NT2/D1 (cell line): ENCODE data around the gene AVEN.
"Not testable (repeated sequence)": the region's sequence is repeated elsewhere in the genome, so short reads cannot be mapped to it uniquely, and the experiment has no call there.

ENCODE experiments used
- DNase-seq: peaks from one replicate; pipeline ENCODE4 v3.0.0-alpha.2; 2011; ENCODE audit warnings: low read depth, low spot score
- H3K27me3 ChIP-seq: 2 replicates; pipeline ENCODE4 v1.6.0; 2011; ENCODE audit warnings: mild to moderate bottlenecking; ENCODE audit not compliant: insufficient read length, insufficient read depth
- H3K36me3 ChIP-seq: 2 replicates; pipeline ENCODE4 v1.6.1; 2011; ENCODE audit warnings: mild to moderate bottlenecking, low read length, mixed read lengths; ENCODE audit not compliant: insufficient read depth, insufficient read length
- H3K4me1 ChIP-seq: 2 replicates; pipeline ENCODE4 v1.5.1; 2011; ENCODE audit not compliant: insufficient read depth, insufficient read length
- H3K4me3 ChIP-seq: 2 replicates; pipeline ENCODE4 v1.5.1; 2011; ENCODE audit warnings: low read depth; ENCODE audit not compliant: insufficient read length
- H3K9ac ChIP-seq: 2 replicates; pipeline ENCODE4 v1.6.0; 2011; ENCODE audit warnings: low read depth; ENCODE audit not compliant: insufficient read length
- H3K9me3 ChIP-seq: 2 replicates; pipeline ENCODE4 v1.5.1; 2011; ENCODE audit warnings: mild to moderate bottlenecking, low read length; ENCODE audit not compliant: insufficient read depth
- SUZ12 ChIP-seq: IDR thresholded peaks from 2 replicates; pipeline ENCODE4 v1.6.1; 2011; ENCODE audit not compliant: insufficient read length, insufficient read depth; ENCODE audit errors: extremely low read depth
- YY1 ChIP-seq: IDR thresholded peaks from 2 replicates; pipeline ENCODE4 v1.6.1; 2011; ENCODE audit not compliant: insufficient read length, insufficient read depth
- ZNF274 ChIP-seq: IDR thresholded peaks from 2 replicates; pipeline ENCODE4 v1.6.1; 2011; ENCODE audit warnings: mild to moderate bottlenecking, low read depth, low read length

Gene AVEN

DNA sequence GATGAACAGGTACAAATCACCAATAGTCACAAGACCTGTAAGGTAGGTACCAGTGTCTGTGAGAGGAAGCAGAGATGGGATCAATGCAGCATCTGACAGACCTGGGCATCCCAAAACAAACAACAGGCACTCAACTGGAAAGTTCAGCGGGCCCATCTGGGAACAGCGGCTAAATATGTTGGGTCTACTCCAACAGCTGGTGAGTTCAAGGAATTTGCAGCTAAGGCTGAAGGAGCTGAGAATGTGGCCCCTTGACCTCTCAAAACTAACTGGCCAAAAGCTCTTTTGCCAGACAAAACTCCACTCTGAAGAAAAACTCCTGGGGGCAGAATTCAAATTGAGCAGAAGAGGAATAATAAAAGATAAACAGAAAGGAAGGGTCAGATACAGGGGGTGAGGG is 24.4 kb downstream of the AVEN start:
- H3K36me3 ChIP-seq = no peaks in the 10 kb centered on the region
- H3K27me3 ChIP-seq = no peaks in the 10 kb centered on the region
- no peak overlapping the region for H3K4me3 ChIP-seq
- no peak for TF ChIP-seq YY1
- peaks cover 11% of the 10 kb centered on the region; the same call in 1 of the 2 replicates for H3K9me3 ChIP-seq
- DNase-seq = no peak
- H3K4me1 ChIP-seq = no peaks in the 10 kb centered on the region
- H3K9ac ChIP-seq = no peak overlapping the region

DNA sequence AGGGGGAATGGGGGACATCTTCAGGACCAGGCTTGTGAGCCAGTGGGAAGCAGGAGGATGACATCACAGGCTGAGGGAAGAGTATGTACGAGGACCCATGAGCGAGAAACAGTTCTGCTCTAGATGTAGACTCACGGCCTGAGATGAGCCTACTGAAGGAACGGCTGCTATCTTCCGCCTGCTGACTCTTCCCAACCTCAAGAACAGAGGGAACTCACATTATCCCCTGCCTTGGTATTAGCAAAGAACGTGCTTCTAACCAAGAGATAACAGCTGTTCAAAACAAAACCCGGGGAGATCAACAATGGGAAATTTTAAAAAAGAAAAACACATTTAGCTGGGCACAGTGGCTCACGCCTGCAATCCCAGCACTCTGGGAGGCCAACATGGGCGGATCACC is 25.3 kb downstream of the AVEN start:
- Histone ChIP-seq H3K36me3 (no peaks in the 10 kb centered on the region), H3K4me1 (no peaks in the 10 kb centered on the region), H3K4me3 (no peak overlapping the region), H3K27me3 (no peaks in the 10 kb centered on the region), H3K9me3 (peaks cover 3% of the 10 kb centered on the region; the same call in 1 of the 2 replicates), H3K9ac (no peak overlapping the region)
- TF ChIP-seq YY1 (no peak), SUZ12 (no peak), ZNF274 (no peak)
- DNase-seq = no peak

DNA sequence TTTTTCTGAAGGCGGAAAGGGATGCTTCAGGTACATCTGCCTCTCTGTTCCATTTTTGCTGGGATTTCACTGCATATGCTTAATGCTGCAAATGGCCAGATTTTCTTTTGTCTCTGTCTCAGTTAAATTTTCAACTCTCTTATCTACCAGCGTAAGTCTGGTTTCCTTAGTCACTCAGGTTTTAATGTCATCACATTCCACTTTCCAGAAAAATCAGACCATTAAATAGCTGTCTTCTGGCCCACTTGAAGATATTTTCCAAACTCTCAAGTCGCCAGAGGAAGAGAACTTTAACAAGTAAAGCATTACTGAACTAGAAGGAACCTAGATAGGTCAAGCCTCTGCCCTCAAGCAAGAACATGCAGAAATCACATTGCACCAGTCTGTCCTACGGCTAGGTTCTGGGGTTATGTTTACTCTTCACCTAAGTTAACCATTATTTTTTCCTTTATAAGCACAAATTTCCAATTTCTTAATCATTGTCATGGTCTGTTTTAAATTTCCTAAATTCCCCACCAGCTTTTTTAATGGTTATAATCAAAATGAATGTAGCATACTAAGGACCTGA is 26.5 kb downstream of the AVEN start:
- Histone ChIP-seq H3K27me3 (no peaks in the 10 kb centered on the region), H3K36me3 (no peaks in the 10 kb centered on the region), H3K4me3 (no peak overlapping the region), H3K9ac (no peak overlapping the region), H3K4me1 (no peaks in the 10 kb centered on the region), H3K9me3 (no peaks in the 10 kb centered on the region)
- TF ChIP-seq SUZ12 (no peak), ZNF274 (no peak), YY1 (no peak)
- no peak for DNase-seq

DNA sequence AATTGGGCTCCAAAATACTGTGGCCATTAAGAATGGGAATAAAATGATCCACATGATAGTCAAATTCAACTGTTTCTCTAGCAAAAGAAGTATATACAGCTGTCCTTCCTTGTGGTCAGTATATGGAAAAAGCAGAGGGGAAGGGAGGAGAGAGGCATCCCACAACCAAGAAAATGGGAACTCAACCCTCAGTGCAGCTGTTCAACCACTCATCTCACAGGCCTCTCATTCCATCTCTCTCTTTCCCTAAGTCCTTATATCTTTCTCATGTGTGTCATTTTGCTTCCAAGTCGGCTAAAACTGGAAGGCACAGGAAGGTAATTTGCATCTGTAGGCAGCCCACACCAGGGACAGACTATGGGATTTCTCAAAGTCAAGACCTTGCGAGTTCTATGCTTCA is 27.5 kb downstream of the AVEN start:
- no peak overlapping the region for H3K4me3 ChIP-seq
- no peak for TF ChIP-seq YY1
- TF ChIP-seq ZNF274 = no peak
- no peak for TF ChIP-seq SUZ12

DNA sequence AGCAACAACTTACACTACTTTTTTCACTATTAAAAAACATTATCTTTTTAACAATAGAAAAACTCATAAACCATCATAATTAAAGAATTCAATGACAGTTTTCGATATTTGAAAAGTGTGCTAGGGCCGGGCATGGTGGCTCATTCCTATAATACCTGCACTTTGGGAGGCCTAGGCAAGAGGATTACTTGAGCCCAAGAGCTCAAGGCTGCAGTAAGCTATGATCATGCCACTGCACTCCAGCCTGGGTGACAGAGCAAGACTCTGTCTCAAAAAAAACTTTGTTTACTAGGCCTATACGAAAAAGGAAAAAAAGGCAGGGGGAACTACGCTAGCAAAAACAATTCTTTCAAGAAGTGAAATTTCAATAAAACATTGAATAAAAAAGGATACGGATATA is 28.1 kb downstream of the AVEN start:
- H3K9me3 ChIP-seq = no peaks in the 10 kb centered on the region
- DNase-seq = no peak
- H3K27me3 ChIP-seq = no peaks in the 10 kb centered on the region
- H3K36me3 ChIP-seq = no peaks in the 10 kb centered on the region
- no peak overlapping the region for H3K9ac ChIP-seq
- H3K4me3 ChIP-seq = no peak overlapping the region
- no peaks in the 10 kb centered on the region for H3K4me1 ChIP-seq
- TF ChIP-seq YY1 (no peak), ZNF274 (no peak), SUZ12 (no peak)

More for the DNA sequence above, 27.5 kb downstream of the AVEN start:
- Histone ChIP-seq H3K4me1 (no peaks in the 10 kb centered on the region), H3K9ac (no peak overlapping the region), H3K27me3 (no peaks in the 10 kb centered on the region), H3K9me3 (no peaks in the 10 kb centered on the region), H3K36me3 (no peaks in the 10 kb centered on the region)
- no peak for DNase-seq

DNA sequence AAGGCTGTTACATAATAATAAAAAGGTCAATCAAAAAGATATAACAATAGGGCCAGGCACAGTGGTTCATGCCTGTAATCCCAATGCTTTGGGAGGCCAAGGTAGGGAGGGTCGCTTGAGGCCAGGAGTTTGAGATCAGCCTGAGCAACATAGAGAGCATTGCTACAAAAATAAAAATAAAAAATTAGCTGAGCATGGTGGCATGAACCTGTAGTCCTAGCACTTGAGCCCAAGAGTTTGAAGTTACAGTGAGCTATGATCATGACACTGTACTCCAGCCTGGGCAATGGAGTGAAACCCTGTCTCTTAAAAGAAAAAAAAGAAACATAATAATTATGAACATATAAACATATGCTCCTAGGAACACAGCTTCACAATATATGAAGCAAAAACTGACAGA is 29.3 kb downstream of the AVEN start:
- no peaks in the 10 kb centered on the region for H3K4me1 ChIP-seq
- no peak for TF ChIP-seq ZNF274
- no peak for TF ChIP-seq YY1
- TF ChIP-seq SUZ12 = no peak
- no peak overlapping the region for H3K9ac ChIP-seq
- no peaks in the 10 kb centered on the region for H3K9me3 ChIP-seq
- no peaks in the 10 kb centered on the region for H3K36me3 ChIP-seq
- no peak overlapping the region for H3K4me3 ChIP-seq
- no peaks in the 10 kb centered on the region for H3K27me3 ChIP-seq
- DNase-seq = no peak

DNA sequence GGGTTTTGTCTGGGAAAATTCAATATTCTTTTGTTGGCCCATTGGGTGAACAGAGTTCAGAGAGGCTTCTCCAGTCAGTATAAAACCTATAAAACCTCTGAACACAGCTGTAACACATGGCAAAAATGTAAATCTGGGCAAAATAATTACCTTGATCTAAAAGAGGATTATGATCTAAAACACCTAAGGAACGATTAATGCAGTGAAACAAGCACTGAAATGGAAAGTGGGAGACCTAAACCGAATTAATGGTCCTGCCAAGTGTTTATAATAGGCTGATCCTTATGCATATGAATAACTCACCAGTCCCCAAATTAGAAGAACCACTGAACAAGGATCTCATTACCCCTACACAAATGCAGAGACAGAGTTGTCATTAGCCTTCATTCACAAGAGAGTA is 32.6 kb downstream of the AVEN start:
- no peaks in the 10 kb centered on the region for H3K36me3 ChIP-seq
- H3K27me3 ChIP-seq = no peaks in the 10 kb centered on the region
- H3K4me1 ChIP-seq = no peaks in the 10 kb centered on the region
- no peak overlapping the region for H3K4me3 ChIP-seq
- no peaks in the 10 kb centered on the region for H3K9me3 ChIP-seq
- no peak overlapping the region for H3K9ac ChIP-seq
- TF ChIP-seq ZNF274 (no peak), YY1 (no peak), SUZ12 (no peak)
- no peak for DNase-seq

DNA sequence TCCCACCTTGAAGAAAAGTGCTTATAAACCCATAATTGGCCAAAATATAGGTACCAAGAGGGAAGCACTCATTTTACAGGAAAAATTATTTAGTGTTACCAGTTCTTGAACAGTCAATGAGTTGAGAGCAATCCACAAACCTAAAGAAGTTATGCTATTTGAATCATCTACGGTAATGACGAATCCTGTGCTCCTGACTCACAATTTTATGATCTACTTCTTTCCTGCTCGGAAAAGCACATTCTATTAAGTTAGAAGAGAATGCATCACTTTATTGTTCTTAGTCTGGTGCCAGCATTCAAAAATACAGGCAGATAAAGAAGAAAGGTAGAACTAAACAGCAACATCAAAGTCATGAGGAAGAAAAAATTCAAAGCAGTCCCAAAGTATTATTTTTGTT is 37.5 kb downstream of the AVEN start:
- H3K9me3 ChIP-seq = no peaks in the 10 kb centered on the region
- H3K36me3 ChIP-seq = no peaks in the 10 kb centered on the region
- H3K4me1 ChIP-seq = no peaks in the 10 kb centered on the region
- DNase-seq = no peak
- H3K27me3 ChIP-seq = no peaks in the 10 kb centered on the region
- no peak overlapping the region for H3K4me3 ChIP-seq
- TF ChIP-seq SUZ12 = no peak
- TF ChIP-seq ZNF274 = no peak
- TF ChIP-seq YY1 = no peak
- no peak overlapping the region for H3K9ac ChIP-seq

DNA sequence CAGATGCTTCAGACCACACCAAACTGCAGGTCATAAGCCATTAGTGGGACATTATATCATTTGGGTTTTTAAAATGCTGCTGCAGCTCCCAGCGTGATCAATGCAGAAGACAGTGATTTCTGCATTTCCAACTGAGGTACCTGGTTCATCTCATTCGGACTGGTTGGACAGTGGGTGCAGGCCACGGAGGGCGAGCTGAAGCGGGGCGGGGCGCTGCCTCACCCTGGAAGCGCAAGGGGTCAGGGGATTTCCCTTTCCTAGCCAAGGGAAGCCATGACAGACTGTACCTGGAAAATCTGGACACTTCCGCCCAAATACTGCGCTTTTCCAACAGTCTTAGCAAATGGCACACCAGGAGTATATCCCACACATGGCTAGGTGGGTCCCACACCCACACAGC is 43.3 kb downstream of the AVEN start:
- H3K9ac ChIP-seq, H3K4me1 ChIP-seq, H3K27me3 ChIP-seq, H3K4me3 ChIP-seq, DNase-seq, H3K36me3 ChIP-seq, H3K9me3 ChIP-seq: not testable (repeated sequence)
